GM10266 (cell line): ENCODE results near the gene YOD1.

Source experiments
- DNase-seq: peaks from one replicate; pipeline ENCODE4 v3.0.0; 2012; ENCODE audit errors: extremely low spot score
- TF ChIP-seq, protein P1 (sequence below): IDR thresholded peaks from 2 replicates; pipeline ENCODE4 v1.5.1; 2012; ENCODE audit warnings: mild to moderate bottlenecking, low read depth; ENCODE audit not compliant: control insufficient read depth, insufficient read depth; ENCODE audit errors: missing control alignments

YOD1 gene

DNA sequence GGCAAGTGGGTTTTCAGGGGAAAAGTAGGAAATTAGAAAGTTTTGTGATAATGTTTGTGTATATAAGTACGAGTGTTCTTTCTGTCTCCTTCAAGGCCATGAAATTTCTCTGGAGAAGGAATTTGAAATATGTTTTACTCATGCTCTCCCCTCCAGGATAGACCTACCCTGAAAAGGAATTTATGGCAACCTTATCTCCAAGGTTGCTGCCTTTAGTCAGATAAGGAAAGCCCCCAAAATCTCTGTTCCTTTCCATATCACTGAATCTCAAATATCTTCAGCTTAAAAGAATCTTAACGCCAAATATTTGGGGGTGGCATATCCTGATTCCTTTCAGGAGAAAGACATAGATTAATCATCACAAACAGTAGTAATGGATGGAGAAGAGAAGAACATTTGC is 37.2 kb upstream of the YOD1 start:
- DNase-seq = no peak
- TF ChIP-seq, protein P1, sequence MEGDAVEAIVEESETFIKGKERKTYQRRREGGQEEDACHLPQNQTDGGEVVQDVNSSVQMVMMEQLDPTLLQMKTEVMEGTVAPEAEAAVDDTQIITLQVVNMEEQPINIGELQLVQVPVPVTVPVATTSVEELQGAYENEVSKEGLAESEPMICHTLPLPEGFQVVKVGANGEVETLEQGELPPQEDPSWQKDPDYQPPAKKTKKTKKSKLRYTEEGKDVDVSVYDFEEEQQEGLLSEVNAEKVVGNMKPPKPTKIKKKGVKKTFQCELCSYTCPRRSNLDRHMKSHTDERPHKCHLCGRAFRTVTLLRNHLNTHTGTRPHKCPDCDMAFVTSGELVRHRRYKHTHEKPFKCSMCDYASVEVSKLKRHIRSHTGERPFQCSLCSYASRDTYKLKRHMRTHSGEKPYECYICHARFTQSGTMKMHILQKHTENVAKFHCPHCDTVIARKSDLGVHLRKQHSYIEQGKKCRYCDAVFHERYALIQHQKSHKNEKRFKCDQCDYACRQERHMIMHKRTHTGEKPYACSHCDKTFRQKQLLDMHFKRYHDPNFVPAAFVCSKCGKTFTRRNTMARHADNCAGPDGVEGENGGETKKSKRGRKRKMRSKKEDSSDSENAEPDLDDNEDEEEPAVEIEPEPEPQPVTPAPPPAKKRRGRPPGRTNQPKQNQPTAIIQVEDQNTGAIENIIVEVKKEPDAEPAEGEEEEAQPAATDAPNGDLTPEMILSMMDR = no peak

GRCh38 chr1:207085887-207086286 is 34.9 kb upstream of the YOD1 start:
- no peak for DNase-seq
- TF ChIP-seq, protein P1 = no peak

GRCh38 chr1:207084701-207085180 is 33.7 kb upstream of the YOD1 start:
- DNase-seq = peak; percentile 50
- TF ChIP-seq, protein P1 = peak; percentile 75

DNA sequence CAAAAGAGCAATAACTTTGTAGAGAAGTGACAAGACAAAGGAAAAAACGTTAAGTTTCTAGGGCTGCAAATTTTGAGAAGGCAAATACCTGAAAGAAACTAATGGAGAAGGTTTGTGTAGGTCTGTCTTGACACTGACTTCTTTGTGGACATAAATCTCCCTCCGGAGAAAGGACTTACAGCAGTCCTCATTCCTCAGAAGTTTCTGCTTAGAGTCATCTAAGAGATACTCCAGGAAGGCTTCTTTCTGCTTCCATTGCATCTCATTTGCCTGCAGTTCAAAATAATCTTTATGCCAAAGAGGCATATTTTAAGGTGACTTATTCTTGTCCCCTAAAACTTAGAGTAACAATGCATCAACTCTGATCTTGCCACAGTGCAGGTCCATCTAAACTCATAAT is 33.2 kb upstream of the YOD1 start:
- TF ChIP-seq, protein P1 = no peak
- DNase-seq = no peak

GRCh38 chr1:207081806-207082205 is 30.8 kb upstream of the YOD1 start:
- TF ChIP-seq, protein P1 = no peak

DNA sequence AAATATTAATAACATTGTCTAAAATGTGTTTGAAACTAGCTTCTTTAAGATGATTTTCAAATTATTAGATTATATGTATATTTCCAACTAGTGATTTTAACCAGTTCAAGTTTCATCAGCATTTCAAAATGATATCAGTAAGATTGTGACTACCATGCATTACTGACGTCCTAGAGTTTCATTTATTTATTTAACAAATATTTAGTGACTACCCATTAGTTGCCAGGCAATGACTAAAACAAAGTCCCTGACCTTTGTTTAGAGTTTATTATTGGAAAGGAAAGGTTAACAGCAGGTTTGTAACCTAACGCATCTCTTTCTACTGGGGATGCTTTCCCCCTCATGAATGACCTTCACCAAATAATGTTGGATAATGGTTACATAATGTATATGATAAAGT is 30.1 kb upstream of the YOD1 start:
- TF ChIP-seq, protein P1 = no peak
- DNase-seq = no peak

More at GRCh38 chr1:207081806-207082205, 30.8 kb upstream of the YOD1 start:
- no peak for DNase-seq

DNA sequence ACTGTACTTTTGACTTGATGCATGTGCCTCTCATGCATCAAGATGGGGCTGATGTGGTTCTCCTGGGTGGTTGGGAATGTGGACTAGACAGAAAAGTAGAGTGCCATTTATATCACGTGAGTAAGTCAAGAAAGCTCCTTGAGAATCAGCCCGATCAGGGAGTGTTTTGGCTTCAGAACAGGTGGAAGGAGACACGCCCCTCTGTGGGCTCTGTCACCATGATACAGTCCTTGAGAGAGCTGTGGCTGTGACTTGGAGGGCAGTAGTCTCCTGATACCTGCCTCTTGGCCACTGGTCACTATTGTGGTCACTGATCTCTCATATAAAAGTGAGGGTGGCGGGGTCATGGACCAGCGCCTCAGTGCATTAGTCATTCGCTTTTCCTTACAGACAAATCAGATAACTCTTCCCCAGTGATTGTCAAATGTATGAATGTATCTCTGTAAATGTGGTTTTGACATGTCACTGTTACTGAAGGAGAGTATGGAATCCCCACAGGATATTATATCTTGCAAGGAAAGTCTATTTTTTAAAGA is 28.8 kb upstream of the YOD1 start:
- TF ChIP-seq, protein P1 = no peak
- no peak for DNase-seq
